ENCODE results near the gene OTUD7B.

Gene OTUD7B

GRCh38 chr1:150006881-150007421 lies 3.6 kb downstream of the OTUD7B start:
- no peak for DNase-seq (ENCODE audit: low read depth, low spot score)
- H3K27ac ChIP-seq = peak overlapping the region; percentile 31

GRCh38 chr1:150005606-150006005 lies 4.9 kb downstream of the OTUD7B start:
- no peak overlapping the region for H3K27ac ChIP-seq
- no peak for DNase-seq (ENCODE audit: low read depth, low spot score)

- no peak overlapping the region for H3K27ac ChIP-seq
These were observed 6.7 kb downstream of the OTUD7B start for GRCh38 chr1:150003801-150004200.

GRCh38 chr1:150002217-150002616 lies 8.3 kb downstream of the OTUD7B start:
- no peak overlapping the region for H3K27ac ChIP-seq
- DNase-seq (ENCODE audit: low read depth, low spot score) = no peak

More at GRCh38 chr1:150003801-150004200, 6.7 kb downstream of the OTUD7B start:
- DNase-seq (ENCODE audit: low read depth, low spot score) = no peak

GRCh38 chr1:150001415-150001814 lies 9.1 kb downstream of the OTUD7B start:
- no peak for DNase-seq (ENCODE audit: low read depth, low spot score)
- no peak overlapping the region for H3K27ac ChIP-seq

- peak overlapping the region; percentile 69 for H3K27ac ChIP-seq
- DNase-seq (ENCODE audit: low read depth, low spot score) = no peak
These were observed 12.8 kb downstream of the OTUD7B start for GRCh38 chr1:149997585-149998262.

GRCh38 chr1:149995927-149996326 lies 14.6 kb downstream of the OTUD7B start:
- DNase-seq (ENCODE audit: low read depth, low spot score) = peak; percentile 89
- peak overlapping the region; percentile 69 for H3K27ac ChIP-seq

- DNase-seq (ENCODE audit: low read depth, low spot score) = no peak
- no peak overlapping the region for H3K27ac ChIP-seq
These were observed 16.8 kb downstream of the OTUD7B start for GRCh38 chr1:149993764-149994163.

GRCh38 chr1:149993181-149993580 lies 17.3 kb downstream of the OTUD7B start:
- H3K27ac ChIP-seq = no peak overlapping the region
- no peak for DNase-seq (ENCODE audit: low read depth, low spot score)

GRCh38 chr1:149987297-149987595 lies 23.3 kb downstream of the OTUD7B start:
- DNase-seq (ENCODE audit: low read depth, low spot score) = no peak
- no peak overlapping the region for H3K27ac ChIP-seq

GRCh38 chr1:149986486-149987296 lies 23.8 kb downstream of the OTUD7B start:
- H3K27ac ChIP-seq = no peak overlapping the region
- no peak for DNase-seq (ENCODE audit: low read depth, low spot score)

GRCh38 chr1:149979972-149980540 lies 30.5 kb downstream of the OTUD7B start:
- H3K27ac ChIP-seq = no peak overlapping the region
- no peak for DNase-seq (ENCODE audit: low read depth, low spot score)

- no peak for DNase-seq (ENCODE audit: low read depth, low spot score)
- H3K27ac ChIP-seq = no peak overlapping the region
These were observed 31.1 kb downstream of the OTUD7B start for GRCh38 chr1:149979245-149979971.

- DNase-seq (ENCODE audit: low read depth, low spot score) = no peak
- no peak overlapping the region for H3K27ac ChIP-seq
These were observed 31.9 kb downstream of the OTUD7B start for GRCh38 chr1:149978547-149979023.

GRCh38 chr1:149977345-149977744 lies 33.2 kb downstream of the OTUD7B start:
- DNase-seq (ENCODE audit: low read depth, low spot score) = no peak
- no peak overlapping the region for H3K27ac ChIP-seq

GRCh38 chr1:149972547-149972946 lies 38.0 kb downstream of the OTUD7B start:
- H3K27ac ChIP-seq = no peak overlapping the region
- no peak for DNase-seq (ENCODE audit: low read depth, low spot score)

GRCh38 chr1:149967646-149968045 lies 42.9 kb downstream of the OTUD7B start:
- no peak for DNase-seq (ENCODE audit: low read depth, low spot score)
- no peak overlapping the region for H3K27ac ChIP-seq

GRCh38 chr1:149967041-149967440 lies 43.5 kb downstream of the OTUD7B start:
- no peak overlapping the region for H3K27ac ChIP-seq
- no peak for DNase-seq (ENCODE audit: low read depth, low spot score)

- no peak overlapping the region for H3K27ac ChIP-seq
- no peak for DNase-seq (ENCODE audit: low read depth, low spot score)
These were observed 44.1 kb downstream of the OTUD7B start for GRCh38 chr1:149966405-149966804.

- DNase-seq (ENCODE audit: low read depth, low spot score) = no peak
- H3K27ac ChIP-seq = peak overlapping the region; percentile 4
These were observed 45.1 kb downstream of the OTUD7B start for GRCh38 chr1:149965440-149965839.
